Peyer's patch (tissue), 4 donors: ENCODE measurements around the gene SSR2. TPM values are rescaled to one million over a fixed set of nuclear protein-coding genes. Genes with fewer than 3 reads are reported as not detected.

Experiments used
- DNase-seq, 3 donors: peaks; one replicate each; pipeline ENCODE4 v3.0.0-alpha.2; 2017 to 2019
- H3K27ac ChIP-seq, 4 donors: fragments of 200-600 bp; sonication (generic); one replicate each; pipeline ENCODE4 v1.5.1; 2016 to 2019
- H3K27me3 ChIP-seq, 2 donors: fragments of 200-600 bp; sonication (generic); one replicate each; pipeline ENCODE4 v1.5.1; 2019
- H3K36me3 ChIP-seq, 3 donors: fragments of 200-600 bp; sonication (generic); one replicate each; pipeline ENCODE4 v1.5.1; 2016 to 2019
- H3K4me1 ChIP-seq, 4 donors: fragments of 200-600 bp; sonication (generic); one replicate each; pipeline ENCODE4 v1.5.1; 2016 to 2019
- H3K4me3 ChIP-seq, 4 donors: fragments of 200-600 bp; sonication (generic); 1 replicate in 3 of 4; 2 replicates in 1 of 4; pipeline ENCODE4 v1.5.1; 2016 to 2019; ENCODE audit warnings: mild to moderate bottlenecking in 1 of 4
- H3K9me3 ChIP-seq, 4 donors: fragments of 200-600 bp; sonication (generic); one replicate each; pipeline ENCODE4 v1.5.1; 2016 to 2019; ENCODE audit warnings: mild to moderate bottlenecking in 1 of 4
- CTCF ChIP-seq, 6 experiments: fragments of 450-650 bp in 4 of 6; fragments of 200-600 bp in 2 of 6; sonication (generic) in 1 of 6; IDR thresholded peaks; one replicate each; pipeline ENCODE4 v1.5.1; 2017 to 2019; ENCODE audit warnings: antibody characterized with exemption in 6 of 6, mild to moderate bottlenecking in 3 of 6, moderate library complexity in 1 of 6
- POLR2A ChIP-seq, 2 donors: fragments of 450-650 bp; IDR thresholded peaks; one replicate each; pipeline ENCODE4 v1.5.1; 2017; ENCODE audit warnings: antibody characterized with exemption in 2 of 2, mild to moderate bottlenecking in 2 of 2, moderate library complexity in 2 of 2
- total RNA-seq, 4 donors: library from RNA; depleted of rRNA; stranded (reverse); fragments of >200 nt; gene quantifications; one replicate each; pipeline ENCODE4 v1.1.0, GENCODE V29; 2016

The SSR2 gene
- total RNA-seq, 4 donors from 2014 or later, result 133 to 269 (median 202) TPM

GRCh38 chr1:155981266-155982088 is 39.3 kb downstream of the SSR2 start:
- Histone ChIP-seq H3K9me3 (no peaks in the 10 kb centered on the region), H3K27ac (peak overlapping the region; percentile 90 to 99 (median 97)), H3K4me1 (peaks cover 5 to 52% (median 26%) of the 10 kb centered on the region in 4 donors), H3K27me3 (no peaks in the 10 kb centered on the region), H3K36me3 (no peaks in the 10 kb centered on the region), H3K4me3 (peak overlapping the region in 1 of 4 donors; percentile 12)
- peak in 2 of 3 donors; percentile 82 to 84 for DNase-seq
- TF ChIP-seq CTCF (IDR thresholded peaks at IDR 0.05) (no peak), POLR2A (IDR thresholded peaks at IDR 0.05) (no peak)

- no peak for TF ChIP-seq POLR2A (IDR thresholded peaks at IDR 0.05)
- no peak for TF ChIP-seq CTCF (IDR thresholded peaks at IDR 0.05)
- no peaks in the 10 kb centered on the region for H3K36me3 ChIP-seq
- DNase-seq, result peak in 1 of 3 donors; percentile 51
- H3K4me3 ChIP-seq, result peak overlapping the region; percentile 77 to 99 (median 94)
- no peaks in the 10 kb centered on the region for H3K9me3 ChIP-seq
- H3K4me1 ChIP-seq, result peaks cover 5 to 69% (median 31%) of the 10 kb centered on the region in 4 donors
- peak overlapping the region; percentile 90 to 99 (median 97) for H3K27ac ChIP-seq
- no peaks in the 10 kb centered on the region for H3K27me3 ChIP-seq
These were observed 41.0 kb downstream of the SSR2 start for GRCh38 chr1:155979597-155980343.

- H3K4me3 ChIP-seq, result peak overlapping the region; percentile 77 to 99 (median 94)
- TF ChIP-seq POLR2A (IDR thresholded peaks at IDR 0.05), result peak in 1 of 2 donors; percentile 12
- no peak for TF ChIP-seq CTCF (IDR thresholded peaks at IDR 0.05)
- DNase-seq, result no peak
- H3K27me3 ChIP-seq, result no peaks in the 10 kb centered on the region
- no peaks in the 10 kb centered on the region for H3K36me3 ChIP-seq
- peak overlapping the region; percentile 90 to 99 (median 97) for H3K27ac ChIP-seq
- no peaks in the 10 kb centered on the region for H3K9me3 ChIP-seq
- H3K4me1 ChIP-seq, result peaks cover 5 to 74% (median 35%) of the 10 kb centered on the region in 4 donors
These were observed 41.8 kb downstream of the SSR2 start for GRCh38 chr1:155978973-155979429.

GRCh38 chr1:155978325-155978972 is 42.3 kb downstream of the SSR2 start, which contains the start of gene ARHGEF2:
ARHGEF2 (minus strand) TSS chr1:155978547; CDS start chr1:155978427, 120 bp downstream.
- Histone ChIP-seq H3K4me3 (peak within 1 kb of the TSS; percentile 77 to 99 (median 94)), H3K9me3 (no peaks in the 10 kb centered on the region), H3K27me3 (no peaks in the 10 kb centered on the region), H3K27ac (peak within 1 kb of the TSS; percentile 90 to 99 (median 97)), H3K4me1 (peaks cover 5 to 74% (median 37%) of the 10 kb centered on the region in 4 donors), H3K36me3 (no peaks in the 10 kb centered on the region)
- DNase-seq, result peak; percentile 84 to 95 (median 95)
- TF ChIP-seq POLR2A (IDR thresholded peaks at IDR 0.05) (peak; percentile 36 to 47), CTCF (IDR thresholded peaks at IDR 0.05) (no peak)

GRCh38 chr1:155977690-155978324 is 42.9 kb downstream of the SSR2 start:
- peak in 2 of 3 donors; percentile 64 to 70 for DNase-seq
- H3K36me3 ChIP-seq, result no peaks in the 10 kb centered on the region
- no peak for TF ChIP-seq POLR2A (IDR thresholded peaks at IDR 0.05)
- no peak for TF ChIP-seq CTCF (IDR thresholded peaks at IDR 0.05)
- H3K27ac ChIP-seq, result peak overlapping the region; percentile 90 to 99 (median 97)
- H3K4me1 ChIP-seq, result peaks cover 5 to 76% (median 37%) of the 10 kb centered on the region in 4 donors
- no peaks in the 10 kb centered on the region for H3K27me3 ChIP-seq
- H3K4me3 ChIP-seq, result peak overlapping the region; percentile 77 to 99 (median 94)
- H3K9me3 ChIP-seq, result no peaks in the 10 kb centered on the region
